ENCODE results near the gene CABS1.

CABS1 gene

DNA sequence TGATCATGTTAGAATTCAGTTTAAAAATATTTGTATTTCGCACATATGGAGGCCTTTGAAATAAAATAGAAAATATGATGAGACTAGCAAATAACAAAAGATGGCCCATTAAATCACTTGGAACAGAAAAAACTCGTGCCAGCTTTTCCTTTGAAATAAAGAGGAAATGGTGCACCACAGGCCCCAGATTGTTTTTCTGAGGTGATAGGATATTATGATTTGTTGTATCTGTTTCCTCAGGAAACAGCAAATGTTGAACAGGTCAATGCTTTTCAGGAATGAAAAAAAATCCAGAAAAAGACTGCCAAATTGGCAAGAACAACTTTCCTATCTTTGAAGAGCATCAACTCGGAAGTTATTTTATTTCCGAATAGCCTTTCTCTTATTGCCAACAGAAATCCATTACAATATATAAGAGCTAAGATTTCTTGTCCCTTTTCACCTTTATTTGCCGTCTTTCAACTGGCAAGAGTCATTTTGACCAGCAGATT is 48.0 kb downstream of the CABS1 start, which contains the start of gene SMR3B:
Gene SMR3B, plus strand, starts transcription at position 441 of the 491 bp plus-strand sequence. CDS start 1,380 bp downstream, outside the sequence.
- DNase-seq (ENCODE audit: low read depth in 2 of 2) = no peak

Measured in stimulated activated CD4-positive, alpha-beta T cell treated with anti-CD3 and anti-CD28 coated beads, Interleukin-4, amount 100 ng/mL, for 48 hours (primary cell).